NCI-H2196 treated with DMSO at 0.1 percent for 48 hours (cell line): ENCODE data around the gene ZBTB5.
"Not testable (repeated sequence)": the region's sequence is repeated elsewhere in the genome, so short reads cannot be mapped to it uniquely, and the experiment has no call there.

ENCODE experiments used
- DNase-seq: peaks from one replicate; lab custom pipeline; 2025; ENCODE audit not compliant: unreplicated experiment; lab: John Stamatoyannopoulos, UW

The ZBTB5 gene

DNA sequence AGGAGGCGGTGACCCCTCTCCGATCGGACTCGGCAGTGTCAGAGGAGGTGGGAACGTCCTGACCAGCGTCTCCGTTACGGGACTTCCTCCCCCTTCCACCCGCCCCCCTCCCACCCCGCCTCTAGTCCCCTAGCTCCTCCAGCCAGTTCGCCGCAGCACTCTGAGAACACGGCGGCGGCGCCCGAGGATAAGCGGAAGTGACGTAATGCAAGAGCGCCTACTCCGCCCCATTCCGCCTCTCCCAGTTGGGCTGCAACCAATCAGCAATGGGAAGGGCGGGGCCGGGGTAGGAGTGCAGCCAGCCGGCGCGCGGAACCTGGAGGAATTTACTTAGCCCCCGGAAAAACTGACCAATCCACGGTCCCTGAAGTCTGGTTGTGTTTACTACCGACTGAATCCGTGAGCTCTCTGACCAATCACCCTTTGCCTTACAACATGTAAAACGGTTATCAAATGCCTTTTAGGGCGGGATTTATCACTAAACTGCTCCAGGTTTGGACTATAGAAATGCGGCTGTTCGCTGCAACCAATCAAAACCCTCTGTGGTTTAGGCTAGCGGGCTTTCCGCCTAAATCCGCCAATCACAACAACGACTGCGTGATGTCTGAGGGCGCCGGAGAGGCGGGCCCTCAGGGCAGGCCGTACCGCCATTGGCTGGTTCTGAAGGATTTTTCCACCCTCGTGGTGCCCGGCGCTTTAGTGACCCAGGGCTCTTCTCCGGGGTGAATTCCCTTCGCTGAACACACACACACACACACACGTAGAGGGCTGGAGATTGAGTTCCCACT is at the start of gene ZBTB5:
Gene ZBTB5, minus strand, starts transcription at position 202 of the 788 bp plus-strand sequence. CDS start 22,899 bp downstream, outside the sequence.
- DNase-seq = peak; percentile 100

GRCh38 chr9:37514999-37515398 is 49.7 kb upstream of the ZBTB5 start:
- no peak for DNase-seq

- not testable (repeated sequence) for DNase-seq
Observed at GRCh38 chr9:37514415-37514814, 49.2 kb upstream of the ZBTB5 start.

- no peak for DNase-seq
Observed at GRCh38 chr9:37512437-37512836, 47.2 kb upstream of the ZBTB5 start.

DNA sequence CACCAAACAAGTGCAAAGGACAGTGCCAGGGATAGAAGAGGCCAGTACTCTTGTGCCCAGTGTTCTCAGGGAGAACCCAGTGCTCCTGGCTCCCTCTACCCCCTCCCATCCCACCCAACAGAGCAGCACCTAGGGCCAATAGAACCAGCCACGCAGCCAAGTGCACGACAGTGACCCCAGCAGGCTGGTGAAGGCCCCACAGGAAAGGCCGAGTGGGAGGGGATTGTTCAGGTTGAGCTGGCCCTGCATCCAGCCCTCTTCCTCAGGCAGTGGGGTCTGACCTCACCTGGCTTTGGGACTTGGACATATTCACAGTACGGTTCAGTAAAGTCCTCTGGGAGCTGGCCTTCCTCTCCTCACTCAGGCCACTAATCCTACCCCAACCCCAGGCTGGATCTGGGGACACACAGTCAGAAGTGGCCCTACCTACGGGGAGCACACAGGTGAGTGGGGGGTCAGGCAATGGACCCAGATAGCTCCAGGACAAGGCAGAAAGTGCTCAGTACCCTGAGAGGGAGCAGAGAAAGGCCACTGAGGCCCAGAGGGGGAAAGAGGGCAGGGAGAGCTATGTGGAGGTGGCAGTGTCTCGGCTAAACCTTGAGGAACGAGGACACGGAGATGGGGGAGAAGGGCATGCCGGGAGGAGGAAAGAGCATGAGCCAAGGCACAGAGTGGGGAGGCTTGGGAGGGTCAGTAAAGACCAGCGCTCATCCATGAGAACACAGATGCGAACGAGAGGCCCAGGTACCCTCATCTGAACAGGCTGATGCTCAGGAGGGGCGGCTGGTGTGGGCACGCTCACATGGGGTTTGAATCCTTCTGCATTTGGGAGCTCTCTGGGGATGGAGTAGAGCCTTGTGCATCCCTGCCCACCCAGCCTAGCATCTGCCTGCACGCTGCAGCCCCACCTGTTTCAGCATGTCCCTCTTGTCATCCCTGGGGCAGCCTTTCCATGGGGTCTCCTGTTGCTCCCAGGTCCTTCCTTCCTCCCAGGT is 46.1 kb upstream of the ZBTB5 start:
- no peak for DNase-seq

GRCh38 chr9:37510053-37510452 is 44.8 kb upstream of the ZBTB5 start:
- DNase-seq = not testable (repeated sequence)

GRCh38 chr9:37509536-37509935 is 44.3 kb upstream of the ZBTB5 start:
- DNase-seq = no peak

DNA sequence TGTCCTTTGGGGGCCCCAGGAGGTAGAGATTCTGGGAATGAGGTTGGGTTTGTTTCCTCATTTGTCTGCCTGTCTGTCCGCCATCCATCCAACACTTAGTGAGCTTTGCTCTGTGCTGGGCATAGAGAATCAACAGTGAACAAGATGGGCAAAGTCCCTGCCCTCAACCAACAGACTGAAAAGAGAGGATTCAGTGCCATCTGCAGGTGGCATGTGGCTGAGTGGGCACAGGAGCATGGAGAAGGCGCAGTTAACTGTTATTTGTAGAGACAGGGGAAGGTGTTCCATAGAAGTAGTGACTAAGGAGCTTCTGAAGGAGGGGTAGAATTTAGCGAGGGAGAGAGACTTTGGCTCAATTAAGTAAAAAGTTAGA is 43.6 kb upstream of the ZBTB5 start:
- DNase-seq = no peak

GRCh38 chr9:37508135-37508833 is 43.0 kb upstream of the ZBTB5 start:
- no peak for DNase-seq

- no peak for DNase-seq
Observed at GRCh38 chr9:37507566-37508134, 42.4 kb upstream of the ZBTB5 start.

GRCh38 chr9:37504605-37505004 is 39.4 kb upstream of the ZBTB5 start:
- no peak for DNase-seq

GRCh38 chr9:37503736-37504135 is 38.5 kb upstream of the ZBTB5 start:
- DNase-seq = no peak

DNA sequence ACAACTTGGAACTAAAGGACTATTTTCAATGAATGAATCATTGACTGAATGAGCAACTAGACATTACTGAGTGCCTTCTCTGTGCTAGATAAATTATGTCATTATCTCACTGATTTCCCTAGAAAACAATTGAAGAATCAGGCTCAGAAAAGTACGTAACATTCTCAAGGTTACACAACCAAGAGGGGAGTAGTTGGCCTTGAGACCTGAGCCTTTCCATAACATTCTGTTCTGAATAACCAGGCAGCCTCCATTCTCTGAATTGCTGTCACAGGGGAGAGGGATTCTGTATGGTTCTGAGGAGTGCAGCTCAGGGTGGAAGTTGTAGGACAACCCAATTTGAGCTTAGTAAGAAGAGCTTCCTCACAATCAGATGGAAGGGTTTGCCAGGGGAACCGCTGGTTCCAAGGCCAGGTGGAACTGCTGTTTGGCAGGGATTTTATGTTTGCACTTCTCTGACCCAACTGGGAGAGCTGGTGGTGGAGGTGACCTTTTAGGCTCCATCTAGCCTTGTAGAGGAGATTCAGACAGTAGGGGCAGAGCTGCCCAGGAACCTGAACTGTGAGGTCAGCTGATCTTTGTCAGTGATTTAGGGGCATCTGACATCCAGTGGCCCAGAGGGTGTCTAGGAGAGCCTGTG is 36.8 kb upstream of the ZBTB5 start:
- DNase-seq = no peak

GRCh38 chr9:37499297-37499696 is 34.0 kb upstream of the ZBTB5 start:
- no peak for DNase-seq

GRCh38 chr9:37498457-37498856 is 33.2 kb upstream of the ZBTB5 start:
- DNase-seq = no peak

DNA sequence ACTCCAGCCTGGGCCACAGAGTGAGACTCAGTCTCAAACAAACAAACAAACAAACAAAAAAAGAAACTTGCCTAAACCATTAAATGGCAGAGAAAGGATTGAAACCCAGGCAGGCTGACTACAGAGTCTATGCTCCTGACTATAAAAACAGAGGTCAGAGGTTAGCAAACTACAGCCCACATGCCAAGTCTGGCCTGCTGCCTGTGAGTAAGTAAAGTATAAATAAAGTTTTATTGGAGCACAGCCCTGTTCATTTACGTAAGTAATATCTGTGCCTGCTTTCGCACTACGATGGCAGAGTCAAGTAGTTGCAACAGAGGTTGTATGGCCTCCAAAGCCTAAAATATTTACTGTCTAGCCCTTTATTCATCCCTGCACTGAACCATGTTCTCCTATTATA is 32.1 kb upstream of the ZBTB5 start:
- no peak for DNase-seq

- no peak for DNase-seq
Observed at GRCh38 chr9:37496020-37496419, 30.8 kb upstream of the ZBTB5 start.

- no peak for DNase-seq
Observed at GRCh38 chr9:37495571-37495970, 30.3 kb upstream of the ZBTB5 start.

- no peak for DNase-seq
Observed at GRCh38 chr9:37491939-37492338, 26.7 kb upstream of the ZBTB5 start.
